CD4-positive, CD25-positive, alpha-beta regulatory T cell (primary cell): ENCODE measurements around the gene RPTOR. TPM values are rescaled to one million over a fixed set of nuclear protein-coding genes. Genes with fewer than 3 reads are reported as not detected.

Experiments
- ATAC-seq, 2 donors: fragments of 150-1000 bp; cut with Tn5 transposase; one replicate each; pipeline ENCODE4 v1.10.0; 2021; ENCODE audit warnings: low read depth in 2 of 2, moderate number of reproducible peaks in 2 of 2, moderate library complexity in 1 of 2
- DNase-seq, 3 donors: peaks; one replicate each; pipeline versions ENCODE4 v3.0.0 to v3.0.0-alpha.2; 2012 to 2022; ENCODE audit warnings: mixed read lengths in 1 of 3
- H3K27ac ChIP-seq: one replicate; pipeline ENCODE4 v1.7.0; 2013; ENCODE audit warnings: mild to moderate bottlenecking, low read length; ENCODE audit not compliant: insufficient read depth, poor library complexity, severe bottlenecking
- H3K27me3 ChIP-seq: one replicate; pipeline ENCODE4 v1.7.0; 2013; ENCODE audit warnings: low read length; ENCODE audit not compliant: control insufficient read depth, insufficient read depth
- H3K36me3 ChIP-seq: one replicate; pipeline ENCODE4 v1.7.0; 2013; ENCODE audit warnings: mild to moderate bottlenecking, low read length, moderate library complexity; ENCODE audit not compliant: control insufficient read depth, insufficient read depth
- H3K4me1 ChIP-seq: 2 replicates; pipeline ENCODE4 v1.7.0; 2013; ENCODE audit warnings: mild to moderate bottlenecking, low read length; ENCODE audit not compliant: insufficient read depth, control insufficient read depth, poor library complexity, severe bottlenecking
- H3K4me3 ChIP-seq: one replicate; pipeline ENCODE4 v1.7.0; 2013; ENCODE audit warnings: low read depth, mild to moderate bottlenecking, low read length, moderate library complexity
- H3K9me3 ChIP-seq, 2 experiments: 1 replicate in 1 of 2; 2 replicates in 1 of 2; pipeline ENCODE4 v1.7.0; 2013; ENCODE audit warnings: low read length in 2 of 2, mild to moderate bottlenecking in 1 of 2, moderate library complexity in 1 of 2; ENCODE audit not compliant: control insufficient read depth in 2 of 2
- H3K27ac Mint-ChIP-seq, 3 donors: one replicate each; pipeline ENCODE4 v1.8.0; 2020 to 2022; ENCODE audit warnings: mild to moderate bottlenecking in 3 of 3, mixed read lengths in 3 of 3, moderate library complexity in 2 of 3
- H3K27me3 Mint-ChIP-seq: one replicate; pipeline ENCODE4 v1.8.0; 2022; ENCODE audit warnings: mild to moderate bottlenecking, mixed read lengths
- H3K36me3 Mint-ChIP-seq: one replicate; pipeline ENCODE4 v1.8.0; 2020; ENCODE audit warnings: mixed read lengths
- H3K4me1 Mint-ChIP-seq, 4 donors: one replicate each; pipeline ENCODE4 v1.8.0; 2020 to 2022; ENCODE audit warnings: mixed read lengths in 4 of 4, mild to moderate bottlenecking in 1 of 4
- H3K4me3 Mint-ChIP-seq, 4 donors: one replicate each; pipeline ENCODE4 v1.8.0; 2020 to 2022; ENCODE audit warnings: mild to moderate bottlenecking in 4 of 4, mixed read lengths in 4 of 4, moderate library complexity in 3 of 4
- H3K9me3 Mint-ChIP-seq, 7 donors: one replicate each; pipeline ENCODE4 v1.8.0; 2020 to 2022; ENCODE audit warnings: mixed read lengths in 7 of 7, mild to moderate bottlenecking in 3 of 7, moderate library complexity in 2 of 7
- polyA plus RNA-seq, 4 donors: library from polyadenylated mRNA; unstranded; fragments of 300-500 nt; fragmentation: Illumina TruSeq; gene quantifications; one replicate each; pipeline ENCODE4 v1.2.3, GENCODE V29; 2021
- total RNA-seq: library from RNA; stranded (reverse); gene quantifications from one replicate; pipeline ENCODE4 v1.2.3, GENCODE V29; 2022

The RPTOR gene
- total and polyA plus RNA-seq, 5 donors from 2014 or later, result 4.7 to 70.1 (median 8.2) TPM

GRCh38 chr17:80861418-80861815 is 316.8 kb downstream of the RPTOR start:
- Mint-ChIP-seq H3K36me3 (peaks cover 24% of the 10 kb centered on the region), H3K27me3 (no peaks in the 10 kb centered on the region), H3K9me3 (no peaks in the 10 kb centered on the region), H3K4me3 (peak overlapping the region in 3 of 4 donors; percentile 31 to 71 (median 56)), H3K4me1 (peaks cover 21 to 50% (median 28%) of the 10 kb centered on the region in 4 donors), H3K27ac (peak overlapping the region; percentile 83 to 98 (median 90))
- DNase-seq, result no peak
- H3K4me3 ChIP-seq, result peak overlapping the region; percentile 4
- peaks cover 3% of the 10 kb centered on the region for H3K36me3 ChIP-seq
- no peak for ATAC-seq
- H3K27ac ChIP-seq, result no peak overlapping the region
- no peaks in the 10 kb centered on the region for H3K27me3 ChIP-seq
- peaks cover 33% of the 10 kb centered on the region for H3K4me1 ChIP-seq
- peaks cover 0 to 2% of the 10 kb centered on the region in 2 experiments for H3K9me3 ChIP-seq

- Mint-ChIP-seq H3K9me3 (no peaks in the 10 kb centered on the region), H3K4me1 (peaks cover 17 to 46% (median 25%) of the 10 kb centered on the region in 4 donors), H3K27ac (peak overlapping the region; percentile 83 to 98 (median 90)), H3K36me3 (peaks cover 23% of the 10 kb centered on the region), H3K27me3 (no peaks in the 10 kb centered on the region), H3K4me3 (peak overlapping the region in 2 of 4 donors; percentile 55 to 71)
- Histone ChIP-seq H3K27ac (no peak overlapping the region), H3K9me3 (peaks cover 0 to 2% of the 10 kb centered on the region in 2 experiments), H3K36me3 (peaks cover 3% of the 10 kb centered on the region), H3K4me1 (peaks cover 28% of the 10 kb centered on the region), H3K27me3 (no peaks in the 10 kb centered on the region), H3K4me3 (no peak overlapping the region)
- DNase-seq (peak in 2 of 3 donors; percentile 42 to 84), ATAC-seq (peak; percentile 58 to 66)
Observed at GRCh38 chr17:80861892-80862291, 317.3 kb downstream of the RPTOR start.

- Mint-ChIP-seq H3K27ac (peak overlapping the region in 2 of 3 donors; percentile 51 to 90), H3K9me3 (no peaks in the 10 kb centered on the region), H3K27me3 (no peaks in the 10 kb centered on the region), H3K4me1 (peaks cover 20 to 41% (median 23%) of the 10 kb centered on the region in 4 donors), H3K4me3 (no peak overlapping the region), H3K36me3 (peaks cover 23% of the 10 kb centered on the region)
- DNase-seq (no peak), ATAC-seq (no peak)
- Histone ChIP-seq H3K36me3 (peaks cover 3% of the 10 kb centered on the region), H3K9me3 (peaks cover 0 to 2% of the 10 kb centered on the region in 2 experiments), H3K4me1 (peaks cover 22% of the 10 kb centered on the region), H3K27ac (no peak overlapping the region), H3K27me3 (no peaks in the 10 kb centered on the region), H3K4me3 (no peak overlapping the region)
Observed at GRCh38 chr17:80862481-80862961, 317.9 kb downstream of the RPTOR start.

- no peak overlapping the region for H3K4me3 ChIP-seq
- peaks cover 0 to 2% of the 10 kb centered on the region in 2 experiments for H3K9me3 ChIP-seq
- Mint-ChIP-seq H3K9me3 (no peaks in the 10 kb centered on the region), H3K36me3 (peaks cover 23% of the 10 kb centered on the region), H3K27ac (peak overlapping the region in 2 of 3 donors; percentile 17 to 51), H3K4me3 (no peak overlapping the region), H3K27me3 (no peaks in the 10 kb centered on the region), H3K4me1 (peaks cover 21 to 39% (median 24%) of the 10 kb centered on the region in 4 donors)
- no peaks in the 10 kb centered on the region for H3K27me3 ChIP-seq
- no peak overlapping the region for H3K27ac ChIP-seq
- peaks cover 20% of the 10 kb centered on the region for H3K4me1 ChIP-seq
- H3K36me3 ChIP-seq, result peaks cover 3% of the 10 kb centered on the region
- ATAC-seq, result no peak
- no peak for DNase-seq
Observed at GRCh38 chr17:80862978-80863377, 318.3 kb downstream of the RPTOR start.

GRCh38 chr17:80863626-80864025 is 319.0 kb downstream of the RPTOR start:
- no peak overlapping the region for H3K4me3 Mint-ChIP-seq
- ATAC-seq, result no peak

GRCh38 chr17:80864751-80865150 is 320.1 kb downstream of the RPTOR start:
- peaks cover 17% of the 10 kb centered on the region for H3K4me1 ChIP-seq
- Mint-ChIP-seq H3K27me3 (no peaks in the 10 kb centered on the region), H3K4me1 (peaks cover 16 to 34% (median 23%) of the 10 kb centered on the region in 4 donors), H3K4me3 (no peak overlapping the region), H3K27ac (no peak overlapping the region), H3K36me3 (peaks cover 14% of the 10 kb centered on the region), H3K9me3 (no peaks in the 10 kb centered on the region)
- no peaks in the 10 kb centered on the region for H3K27me3 ChIP-seq
- ATAC-seq, result no peak
- H3K27ac ChIP-seq, result no peak overlapping the region
- no peak for DNase-seq
- H3K9me3 ChIP-seq, result peaks cover 0 to 2% of the 10 kb centered on the region in 2 experiments
- H3K36me3 ChIP-seq, result peaks cover 3% of the 10 kb centered on the region
- H3K4me3 ChIP-seq, result no peak overlapping the region

More at GRCh38 chr17:80863626-80864025, 319.0 kb downstream of the RPTOR start:
- Histone ChIP-seq H3K9me3 (peaks cover 0 to 2% of the 10 kb centered on the region in 2 experiments), H3K27me3 (no peaks in the 10 kb centered on the region), H3K4me3 (no peak overlapping the region), H3K27ac (no peak overlapping the region), H3K36me3 (peaks cover 3% of the 10 kb centered on the region), H3K4me1 (peaks cover 20% of the 10 kb centered on the region)
- Mint-ChIP-seq H3K4me1 (peaks cover 18 to 33% (median 22%) of the 10 kb centered on the region in 4 donors), H3K9me3 (no peaks in the 10 kb centered on the region), H3K36me3 (peaks cover 22% of the 10 kb centered on the region), H3K27ac (peak overlapping the region in 1 of 3 donors; percentile 17), H3K27me3 (no peaks in the 10 kb centered on the region)
- DNase-seq, result no peak

- peak; percentile 64 to 68 for ATAC-seq
- Mint-ChIP-seq H3K27me3 (no peaks in the 10 kb centered on the region), H3K27ac (peak overlapping the region in 1 of 3 donors; percentile 89), H3K9me3 (no peaks in the 10 kb centered on the region), H3K4me3 (no peak overlapping the region), H3K36me3 (peaks cover 14% of the 10 kb centered on the region), H3K4me1 (peaks cover 25 to 39% (median 26%) of the 10 kb centered on the region in 4 donors)
- H3K4me1 ChIP-seq, result peaks cover 14% of the 10 kb centered on the region
- no peaks in the 10 kb centered on the region for H3K27me3 ChIP-seq
- peaks cover 0 to 2% of the 10 kb centered on the region in 2 experiments for H3K9me3 ChIP-seq
- peak; percentile 28 to 80 (median 44) for DNase-seq
- peaks cover 3% of the 10 kb centered on the region for H3K36me3 ChIP-seq
- peak overlapping the region; percentile 26 for H3K4me3 ChIP-seq
- no peak overlapping the region for H3K27ac ChIP-seq
Observed at GRCh38 chr17:80866050-80866793, 321.6 kb downstream of the RPTOR start.
